ENCODE data around the gene NKX2-1.

GRCh38 chr14:36524220-36524837 lies 4.3 kb upstream of the NKX2-1 start:
- TF ChIP-seq CTCF (IDR thresholded peaks at IDR 0.05; ENCODE audit: low read depth, low read length, poor library complexity, severe bottlenecking) = no peak
- no peak for TF ChIP-seq EZH2phosphoT487 (IDR thresholded peaks at IDR 0.05; ENCODE audit: borderline replicate concordance, low read length)
